H1 (cell line): Measurements from ENCODE around the gene EXOC6. TPM values are rescaled to one million over a fixed set of nuclear protein-coding genes. Genes with fewer than 3 reads are reported as not detected.

Experiments used
- CTCF ChIA-PET: fragments of 300-600 bp; sonication (Branson Sonifier 250); formaldehyde crosslinking; loops from one replicate; lab custom pipeline; 2021; ENCODE audit not compliant: partially characterized antibody; lab: Charles Lee
- POLR2A ChIA-PET: fragments of 300-600 bp; sonication (Branson Sonifier 250); formaldehyde crosslinking; loops from one replicate; lab custom pipeline; 2021; ENCODE audit warnings: inconsistent platforms; ENCODE audit not compliant: partially characterized antibody; lab: Charles Lee
- DNase-seq, 2 experiments: peaks; one replicate each; pipeline versions ENCODE4 v3.0.0 to v3.0.0-alpha.2; 2010 to 2022; ENCODE audit warnings: low spot score in 2 of 2, low read depth in 1 of 2, mixed read lengths in 1 of 2
- FAIRE-seq: peaks from 2 replicates; lab custom pipeline; 2011; peaks lifted over from hg19 to GRCh38; lab: Jason Lieb, UNC
- H2AFZ ChIP-seq: 2 replicates; pipeline ENCODE4 v1.8.1; 2012; ENCODE audit warnings: low read length, inconsistent platforms
- H2AK5ac ChIP-seq: 2 replicates; pipeline ENCODE4 v1.6.1; 2013; ENCODE audit warnings: low read depth, low read length
- H2BK120ac ChIP-seq: replicated peaks from 2 replicates; pipeline ENCODE3; 2013; ENCODE audit warnings: low read depth, low read length, inconsistent platforms
- H2BK12ac ChIP-seq: 2 replicates; pipeline ENCODE4 v1.6.1; 2013; ENCODE audit warnings: low read depth, low read length
- H2BK15ac ChIP-seq: 2 replicates; pipeline ENCODE4 v1.6.1; 2013; ENCODE audit warnings: low read length
- H2BK20ac ChIP-seq: 2 replicates; pipeline ENCODE4 v1.6.1; 2013; ENCODE audit warnings: low read length
- H2BK5ac ChIP-seq: 2 replicates; pipeline ENCODE4 v1.6.1; 2013; ENCODE audit warnings: low read depth, low read length
- H3K14ac ChIP-seq: 2 replicates; pipeline ENCODE4 v1.6.1; 2013; ENCODE audit warnings: inconsistent platforms; ENCODE audit not compliant: insufficient read length
- H3K18ac ChIP-seq: 2 replicates; pipeline ENCODE4 v1.6.1; 2013; ENCODE audit warnings: low read length; ENCODE audit errors: extremely low read depth
- H3K23ac ChIP-seq: 2 replicates; pipeline ENCODE4 v1.6.1; 2013; ENCODE audit warnings: inconsistent platforms; ENCODE audit not compliant: insufficient read length
- H3K23me2 ChIP-seq: 2 replicates; pipeline ENCODE4 v1.6.1; 2013; ENCODE audit warnings: low read depth, low read length
- H3K27ac ChIP-seq: 2 replicates; pipeline ENCODE4 v1.6.1; 2011; ENCODE audit warnings: low read depth, low read length, inconsistent platforms
- H3K27me3 ChIP-seq, 4 experiments: replicated peaks in 1 of 4; 1 replicate in 1 of 4; 2 replicates in 3 of 4; pipeline versions ENCODE4 v1.6.1 to v1.8.1; 2011 to 2013; ENCODE audit warnings: low read length in 3 of 4, mild to moderate bottlenecking in 3 of 4, inconsistent platforms in 2 of 4, mixed read lengths in 2 of 4, moderate library complexity in 1 of 4; ENCODE audit not compliant: control insufficient read depth in 3 of 4, insufficient read depth in 3 of 4; ENCODE audit errors: extremely low read depth in 1 of 4
- H3K36me3 ChIP-seq, 4 experiments: 2 replicates each; pipeline versions ENCODE4 v1.6.1 to v1.8.1; 2011 to 2013; ENCODE audit warnings: mild to moderate bottlenecking in 4 of 4, low read length in 3 of 4, moderate library complexity in 2 of 4, control low read depth in 1 of 4, inconsistent platforms in 1 of 4; ENCODE audit not compliant: insufficient read depth in 4 of 4, control insufficient read depth in 2 of 4
- H3K4ac ChIP-seq: replicated peaks from 2 replicates; pipeline ENCODE3; 2013; ENCODE audit warnings: low read length, low read depth, mixed read lengths, inconsistent platforms; ENCODE audit not compliant: insufficient read length
- H3K4me1 ChIP-seq, 4 experiments: replicated peaks in 1 of 4; 1 replicate in 1 of 4; 2 replicates in 3 of 4; pipeline versions ENCODE4 v1.6.1 to v1.8.1; 2011 to 2013; ENCODE audit warnings: low read length in 3 of 4, inconsistent platforms in 2 of 4, mixed read lengths in 1 of 4; ENCODE audit not compliant: insufficient read depth in 4 of 4, control insufficient read depth in 3 of 4
- H3K4me2 ChIP-seq, 2 experiments: 2 replicates each; pipeline versions ENCODE4 v1.6.1 to v1.8.1; 2011 to 2013; ENCODE audit warnings: low read depth in 2 of 2, low read length in 2 of 2, control low read depth in 1 of 2, inconsistent platforms in 1 of 2, mild to moderate bottlenecking in 1 of 2; ENCODE audit not compliant: insufficient read depth in 1 of 2
- H3K4me3 ChIP-seq, 4 experiments: fragments of 200-600, 300-600 bp in 1 of 4; sonication (generic), shearing (Covaris generic), sonication (Bioruptor Twin) in 1 of 4; 2 replicates each; pipeline versions ENCODE4 v1.5.1 to v1.8.1; 2011 to 2016; ENCODE audit warnings: low read length in 4 of 4, low read depth in 3 of 4, control low read depth in 2 of 4, inconsistent platforms in 2 of 4, mild to moderate bottlenecking in 2 of 4, mixed read lengths in 1 of 4, moderate library complexity in 1 of 4; ENCODE audit not compliant: insufficient read depth in 2 of 4; ENCODE audit errors: extremely low read depth in 1 of 4
- H3K56ac ChIP-seq: replicated peaks from 2 replicates; pipeline ENCODE3; 2013; ENCODE audit warnings: low read depth, mild to moderate bottlenecking, mixed read lengths, low read length, inconsistent platforms; ENCODE audit not compliant: insufficient read length
- H3K79me1 ChIP-seq: 2 replicates; pipeline ENCODE4 v1.6.1; 2013; ENCODE audit warnings: low read depth, low read length, control low read depth
- H3K79me2 ChIP-seq, 2 experiments: 2 replicates each; pipeline versions ENCODE4 v1.6.1 to v1.8.1; 2012 to 2013; ENCODE audit warnings: low read length in 2 of 2, mild to moderate bottlenecking in 2 of 2, inconsistent platforms in 1 of 2; ENCODE audit not compliant: insufficient read depth in 2 of 2, control insufficient read depth in 1 of 2
- H3K9ac ChIP-seq, 4 experiments: replicated peaks in 1 of 4; 1 replicate in 1 of 4; 2 replicates in 3 of 4; pipeline versions ENCODE4 v1.6.1 to v1.8.1; 2011 to 2013; ENCODE audit warnings: low read depth in 3 of 4, low read length in 3 of 4, control low read depth in 2 of 4, mild to moderate bottlenecking in 2 of 4, moderate library complexity in 2 of 4, inconsistent platforms in 1 of 4; ENCODE audit errors: extremely low read depth in 1 of 4
- H3K9me3 ChIP-seq, 2 experiments: 2 replicates each; pipeline versions ENCODE4 v1.6.1 to v1.8.1; 2012 to 2013; ENCODE audit warnings: mild to moderate bottlenecking in 2 of 2, moderate library complexity in 2 of 2, control low read depth in 1 of 2, inconsistent platforms in 1 of 2, low read depth in 1 of 2, low read length in 1 of 2, mixed read lengths in 1 of 2; ENCODE audit not compliant: insufficient read depth in 2 of 2
- H4K20me1 ChIP-seq, 2 experiments: replicated peaks in 1 of 2; 2 replicates each; pipeline versions ENCODE3 to v1.8.1; 2011 to 2013; ENCODE audit warnings: inconsistent platforms in 2 of 2, low read length in 2 of 2, mild to moderate bottlenecking in 1 of 2; ENCODE audit not compliant: insufficient read depth in 2 of 2, control insufficient read depth in 1 of 2
- H4K5ac ChIP-seq: 2 replicates; pipeline ENCODE4 v1.6.1; 2013; ENCODE audit warnings: low read length, low read depth, mixed read lengths, inconsistent platforms; ENCODE audit not compliant: insufficient read length
- H4K8ac ChIP-seq: 2 replicates; pipeline ENCODE4 v1.8.0; 2013; ENCODE audit warnings: mild to moderate bottlenecking, moderate library complexity, low read length, inconsistent platforms; ENCODE audit not compliant: insufficient read depth; ENCODE audit errors: extremely low read depth
- H4K91ac ChIP-seq: replicated peaks from 2 replicates; pipeline ENCODE3; 2013; ENCODE audit warnings: low read length, mixed read lengths, inconsistent platforms; ENCODE audit not compliant: insufficient read length
- CEBPB ChIP-seq: IDR thresholded peaks from 2 replicates; pipeline ENCODE4 v1.6.1; 2012; ENCODE audit warnings: low read depth, low read length
- CHD1 ChIP-seq: IDR thresholded peaks from 2 replicates; pipeline ENCODE4 v1.6.1; 2012; ENCODE audit warnings: low read depth, low read length, improper control_type of control experiment
- FOSL1 ChIP-seq: IDR thresholded peaks from 2 replicates; pipeline ENCODE4 v1.6.1; 2011; ENCODE audit warnings: mild to moderate bottlenecking, low read depth, low read length, moderate library complexity; ENCODE audit not compliant: insufficient read depth
- GABPA ChIP-seq: IDR thresholded peaks from 2 replicates; pipeline ENCODE4 v1.6.1; 2011; ENCODE audit warnings: mild to moderate bottlenecking, low read length, moderate library complexity, borderline replicate concordance; ENCODE audit not compliant: insufficient read depth
- polyA plus RNA-seq, 7 experiments: library from polyadenylated mRNA; depleted of rRNA in 3 of 7; stranded (reverse) in 5 of 7; unstranded in 2 of 7; fragments of >200 nt in 5 of 7; fragments of 200-250 nt in 2 of 7; gene quantifications; 1 replicate in 5 of 7; 2 replicates in 1 of 7; 4 replicates in 1 of 7; pipeline versions ENCODE4 v1.2.1 to v1.2.3, GENCODE V29; 2011 to 2013; ENCODE audit warnings: missing spikeins in 2 of 7, mixed read lengths in 2 of 7
- total RNA-seq: library from RNA; stranded (reverse); fragmentation: NEBNext Ultra II Directional; extraction: Animal tissue kit (Norgen Biotek cat#: 25700); gene quantifications from 2 replicates; pipeline ENCODE4 v1.2.1, GENCODE V29; 2021

The EXOC6 gene
- total and polyA plus RNA-seq, 2 of the 8 experiments (the other 6 are each of a cell fraction or from before 2014, with no cell fraction given) = 1.7 to 4.5 TPM

GRCh38 chr10:92997620-92998019 is 149.3 kb downstream of the EXOC6 start:
- H3K4me3 ChIP-seq = no peak overlapping the region
- no peak overlapping the region for H3K18ac ChIP-seq
- H3K36me3 ChIP-seq = no peaks in the 10 kb centered on the region
- no peak overlapping the region for H2BK120ac ChIP-seq
- no peaks in the 10 kb centered on the region for H3K79me1 ChIP-seq
- no peak overlapping the region for H2BK15ac ChIP-seq
- DNase-seq = no peak
- H3K27ac ChIP-seq = no peak overlapping the region
- no peak for FAIRE-seq
- no peak overlapping the region for H3K9ac ChIP-seq
- no peak overlapping the region for H2BK20ac ChIP-seq
- no peaks in the 10 kb centered on the region for H3K27me3 ChIP-seq
- H3K14ac ChIP-seq = no peak overlapping the region
- no peak overlapping the region for H2AK5ac ChIP-seq
- H3K9me3 ChIP-seq = no peaks in the 10 kb centered on the region
- H3K79me2 ChIP-seq = no peaks in the 10 kb centered on the region
- H4K8ac ChIP-seq = no peak overlapping the region
- no peak overlapping the region for H3K4me2 ChIP-seq
- no peak overlapping the region for H3K56ac ChIP-seq
- H3K23me2 ChIP-seq = no peaks in the 10 kb centered on the region
- no peak for TF ChIP-seq FOSL1
- no peak for TF ChIP-seq CHD1
- no peak for TF ChIP-seq GABPA
- no peak for TF ChIP-seq CEBPB
- ChIA-PET POLR2A (no interaction called here), CTCF (interaction anchor here (0.6 to 3.7 kb wide), 13 partner anchors 9 to 113 kb away, joined by 3 to 37 read pairs (median 4); no protein-coding TSS in a partner anchor)
- no peak overlapping the region for H4K5ac ChIP-seq
- H4K91ac ChIP-seq = no peak overlapping the region
- H3K23ac ChIP-seq = no peak overlapping the region
- no peak overlapping the region for H2AFZ ChIP-seq
- H3K4me1 ChIP-seq = peaks cover 0 to 9% (median 3%) of the 10 kb centered on the region in 4 experiments; a peak in 1 of 7 replicates
- no peak overlapping the region for H2BK5ac ChIP-seq
- no peaks in the 10 kb centered on the region for H4K20me1 ChIP-seq
- no peak overlapping the region for H3K4ac ChIP-seq
- no peak overlapping the region for H2BK12ac ChIP-seq
